Measurements from ENCODE around the gene TMEM72.

The TMEM72 gene

DNA sequence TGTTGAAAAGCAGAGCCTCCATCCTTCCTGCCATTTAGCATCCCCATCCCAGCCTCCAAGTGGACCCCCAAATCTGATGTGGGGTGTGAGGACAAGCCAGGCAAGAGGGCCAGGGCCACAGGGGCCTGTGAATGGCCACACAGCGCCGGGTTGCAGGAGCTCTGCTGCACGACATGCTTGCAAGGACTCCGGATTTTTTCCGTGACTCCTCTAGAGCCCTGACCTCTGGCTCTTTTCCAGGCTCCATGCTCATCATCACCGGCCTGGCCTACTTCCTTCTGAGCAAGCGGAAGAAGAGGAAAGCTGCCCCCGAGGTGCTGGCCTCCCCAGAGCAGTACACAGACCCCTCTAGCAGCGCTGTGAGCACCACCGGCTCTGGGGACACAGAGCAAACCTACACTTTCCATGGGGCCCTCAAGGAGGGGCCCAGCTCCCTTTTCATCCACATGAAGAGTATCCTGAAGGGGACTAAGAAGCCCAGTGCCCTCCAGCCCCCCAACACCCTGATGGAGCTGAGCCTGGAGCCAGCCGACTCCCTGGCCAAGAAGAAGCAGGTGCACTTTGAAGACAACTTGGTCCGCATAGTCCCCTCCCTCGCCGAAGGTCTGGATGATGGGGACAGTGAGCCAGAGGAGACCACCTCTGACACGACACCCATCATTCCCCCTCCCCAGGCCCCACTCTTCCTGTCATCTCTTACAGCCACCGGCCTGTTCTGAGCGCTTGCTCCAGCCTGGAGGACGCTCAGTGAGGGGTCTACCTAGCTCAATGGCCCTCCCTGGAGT lies 23.5 kb downstream of the TMEM72 start:
- DNase-seq (ENCODE audit: low spot score), result no peak

DNA sequence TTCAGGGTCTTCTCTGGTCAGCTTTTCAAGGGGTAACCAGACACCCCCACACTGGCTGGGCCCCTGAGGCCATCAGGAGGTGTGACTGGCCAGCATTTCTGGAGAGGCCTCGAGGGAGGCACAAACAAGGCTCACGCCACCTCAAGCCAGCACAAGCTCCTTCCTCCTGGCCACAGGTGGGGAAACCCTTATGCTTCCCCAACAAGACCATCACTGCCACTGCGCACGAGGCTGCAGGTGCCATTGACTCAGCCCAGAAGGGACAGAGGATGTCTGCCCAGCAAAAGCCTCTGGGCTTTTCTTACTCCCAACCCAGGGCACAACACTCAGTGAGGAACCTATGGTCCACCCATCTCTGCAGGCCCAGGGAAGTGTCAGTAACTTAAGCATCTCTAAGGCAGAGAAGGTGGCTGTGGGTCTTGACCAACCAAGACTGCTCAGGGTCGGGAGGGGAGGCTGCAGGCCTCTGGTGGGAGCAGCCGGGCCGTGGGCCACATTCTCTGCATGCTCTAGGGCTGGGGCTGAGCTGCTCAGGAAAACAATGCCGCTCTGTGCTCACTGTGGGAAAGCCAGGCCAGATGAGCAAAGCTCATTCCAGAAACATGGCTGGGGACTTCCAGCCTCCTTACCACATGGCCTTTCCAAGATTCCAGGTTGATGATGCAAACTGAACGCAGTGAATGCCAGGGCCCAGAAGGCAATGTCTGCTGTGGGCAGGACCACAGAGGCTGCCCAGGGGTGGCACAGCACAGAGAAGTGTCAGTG lies 24.2 kb downstream of the TMEM72 start:
- no peak for DNase-seq (ENCODE audit: low spot score)

DNA sequence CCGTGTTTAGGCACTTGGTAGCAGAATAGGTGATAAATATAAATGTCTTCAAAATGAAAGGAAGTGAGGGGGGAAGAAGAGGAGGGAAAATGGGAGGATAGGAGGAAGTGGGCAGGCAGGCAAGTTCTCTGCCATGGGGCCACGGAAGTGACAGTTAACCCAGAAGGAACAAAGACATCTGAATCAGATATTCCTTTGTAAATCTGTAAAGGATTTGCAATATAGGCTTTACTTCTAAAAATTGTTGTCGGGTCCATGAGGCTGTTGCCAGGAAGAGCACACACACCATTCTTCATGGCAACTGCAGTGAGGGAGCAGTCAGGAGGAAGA lies 24.8 kb downstream of the TMEM72 start:
- DNase-seq (ENCODE audit: low spot score), result no peak

DNA sequence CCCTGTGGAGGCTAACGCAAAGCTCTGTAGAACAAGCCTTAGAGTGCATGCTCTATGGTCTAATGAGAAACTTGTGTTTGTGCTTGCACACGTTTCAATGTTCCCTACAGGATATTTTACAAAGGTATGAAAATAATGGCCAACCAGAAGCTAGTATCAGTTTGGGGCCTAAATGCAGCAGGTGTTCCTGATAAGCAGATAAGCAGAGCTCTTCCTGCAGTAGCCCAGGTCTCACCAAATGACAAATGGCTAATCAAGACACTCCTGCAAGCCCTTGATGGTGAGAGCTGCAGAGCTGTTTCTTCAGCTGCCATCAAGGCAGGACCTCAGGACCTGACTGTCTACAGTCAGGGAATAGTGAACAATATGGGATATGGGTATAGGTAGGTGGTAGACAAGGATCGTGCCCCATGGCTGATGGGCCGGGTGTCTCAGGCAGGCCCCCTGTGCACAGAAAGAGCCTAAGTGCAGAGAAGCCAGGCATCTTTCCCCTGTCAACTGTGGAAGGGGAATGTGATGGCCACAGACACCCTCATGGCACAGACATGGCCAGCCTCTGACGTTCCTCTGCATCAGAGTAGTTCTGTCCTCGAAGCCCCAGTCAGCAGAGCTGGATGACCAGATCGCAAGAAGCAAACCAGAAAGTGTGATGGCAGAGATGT lies 25.3 kb downstream of the TMEM72 start:
- DNase-seq (ENCODE audit: low spot score), result no peak

DNA sequence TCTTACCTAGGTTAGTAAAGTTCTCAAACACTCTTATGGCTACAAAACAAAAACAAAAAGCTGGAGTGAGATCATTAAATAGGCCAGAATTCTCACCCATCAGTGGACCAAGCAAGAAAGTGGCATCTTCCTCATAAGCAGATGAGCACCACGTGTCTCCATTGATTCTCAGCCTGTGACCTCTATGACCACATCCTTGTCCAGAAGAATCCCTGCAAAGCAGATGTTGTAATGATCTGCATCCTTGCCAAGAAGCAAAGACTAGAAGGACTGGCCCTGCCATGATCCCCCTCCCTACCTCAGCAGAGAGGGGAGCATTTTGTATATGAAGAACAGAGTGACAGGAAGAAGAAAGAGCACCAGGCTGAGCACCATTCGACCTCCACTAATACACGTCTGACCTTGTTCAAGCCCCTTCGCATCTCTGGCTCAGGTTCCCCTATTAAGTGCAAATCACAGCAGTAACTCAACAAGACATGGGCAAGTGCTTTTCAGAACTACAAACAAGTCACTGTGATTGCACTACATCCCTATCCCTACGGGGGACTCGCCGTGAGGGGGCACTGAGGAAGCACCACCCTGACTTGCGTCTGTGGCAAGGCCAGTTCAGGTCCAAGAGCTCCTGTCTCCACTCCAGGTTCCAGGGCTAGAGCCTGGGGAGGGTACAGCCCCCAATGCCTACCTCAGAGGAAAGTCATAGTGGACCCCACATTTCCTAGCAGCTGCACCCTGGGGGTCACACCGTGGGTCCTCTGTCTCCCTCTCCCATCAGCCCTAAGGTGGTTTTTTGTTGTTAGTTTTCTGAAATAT lies 26.3 kb downstream of the TMEM72 start:
- DNase-seq (ENCODE audit: low spot score), result no peak

DNA sequence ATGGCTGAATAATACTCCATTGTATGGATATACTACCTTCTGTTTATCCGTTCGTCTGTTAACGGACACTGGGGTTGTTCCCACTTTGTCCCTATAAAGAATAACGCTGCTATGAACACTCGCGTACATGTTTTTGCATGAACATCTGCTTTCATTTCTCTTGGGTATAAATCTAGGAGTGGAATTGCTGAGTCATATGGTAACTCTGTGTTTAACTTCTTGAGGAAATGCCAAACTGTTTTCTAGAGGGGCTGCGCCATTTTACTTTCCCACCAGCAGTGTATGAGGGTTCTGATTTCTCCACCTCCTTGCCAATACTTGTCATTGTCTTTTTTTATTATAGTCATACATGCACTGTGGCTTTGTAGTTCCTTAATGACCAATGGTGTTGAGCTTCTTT lies 27.8 kb downstream of the TMEM72 start:
- no peak for DNase-seq (ENCODE audit: low spot score)

DNA sequence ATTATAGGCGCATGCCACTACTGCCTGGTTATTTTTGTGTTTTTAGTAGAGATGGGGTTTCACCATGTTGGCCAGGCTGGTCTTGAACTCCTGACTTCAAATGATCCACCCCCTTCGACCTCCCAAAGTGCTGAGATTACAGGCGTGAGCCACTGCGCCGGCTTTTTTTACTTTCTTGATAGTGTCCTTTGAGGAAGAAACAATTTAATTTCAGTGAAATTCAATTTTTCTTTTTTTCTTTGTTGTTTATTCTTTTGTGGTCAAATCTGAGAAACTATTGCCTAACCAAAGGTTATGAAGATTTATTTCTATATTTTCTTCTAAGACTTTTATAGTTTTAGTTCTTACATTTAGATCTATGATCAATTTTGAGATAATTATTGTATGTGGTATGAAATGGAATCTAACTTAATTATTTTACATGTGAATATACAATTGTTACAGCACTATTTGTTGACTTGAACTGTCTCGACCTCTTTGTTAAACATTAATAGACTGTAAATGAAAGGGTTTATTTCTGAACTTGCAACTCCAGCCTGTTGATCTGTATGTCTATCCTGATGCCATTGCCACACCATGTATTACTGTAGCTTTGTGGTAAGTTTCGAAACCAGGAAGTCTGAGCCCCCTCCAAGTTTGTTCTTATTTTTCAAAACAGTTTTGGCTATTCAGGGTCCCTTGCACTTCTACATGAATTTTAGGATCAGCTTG lies 28.7 kb downstream of the TMEM72 start:
- no peak for DNase-seq (ENCODE audit: low spot score)

DNA sequence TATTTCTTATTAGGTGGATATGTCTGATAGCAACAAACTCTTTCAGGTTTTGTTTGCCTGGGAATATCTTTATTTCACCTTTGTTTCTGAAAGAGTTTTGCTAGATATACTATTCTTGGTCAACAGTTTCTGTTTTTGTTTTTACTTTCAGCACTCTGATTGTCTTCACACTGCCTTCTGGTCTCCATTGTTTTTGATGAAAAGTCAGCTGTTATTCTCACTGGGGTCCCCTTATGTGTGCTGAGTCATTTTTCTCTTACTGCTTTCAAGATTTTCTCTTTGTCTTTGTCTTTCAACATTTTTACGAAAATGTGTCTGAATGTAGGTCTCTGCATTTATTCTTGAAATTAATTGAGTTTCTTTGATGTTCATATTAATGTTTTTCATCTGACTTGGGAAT lies 33.2 kb downstream of the TMEM72 start:
- DNase-seq (ENCODE audit: low spot score), result no peak

DNA sequence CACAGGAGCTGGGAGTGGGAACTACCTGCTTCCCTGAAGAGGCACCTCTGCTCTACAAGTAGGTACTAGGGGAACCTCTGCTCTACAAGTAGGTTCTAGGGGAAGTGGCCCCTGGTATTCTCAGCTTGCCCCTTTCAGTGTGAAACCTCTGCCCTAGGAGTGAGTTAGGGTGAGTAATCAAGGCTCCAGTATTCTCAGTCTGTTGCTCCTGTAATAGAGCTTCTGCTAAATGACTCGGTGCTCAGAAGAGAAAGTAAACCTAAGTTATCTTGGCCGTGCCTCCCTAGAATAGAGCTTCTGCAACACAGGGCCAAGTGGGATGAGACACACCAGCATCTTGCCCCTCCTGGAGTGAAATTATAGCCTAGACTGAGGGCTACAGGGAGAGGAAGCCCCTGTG lies 35.1 kb downstream of the TMEM72 start:
- no peak for DNase-seq (ENCODE audit: low spot score)

DNA sequence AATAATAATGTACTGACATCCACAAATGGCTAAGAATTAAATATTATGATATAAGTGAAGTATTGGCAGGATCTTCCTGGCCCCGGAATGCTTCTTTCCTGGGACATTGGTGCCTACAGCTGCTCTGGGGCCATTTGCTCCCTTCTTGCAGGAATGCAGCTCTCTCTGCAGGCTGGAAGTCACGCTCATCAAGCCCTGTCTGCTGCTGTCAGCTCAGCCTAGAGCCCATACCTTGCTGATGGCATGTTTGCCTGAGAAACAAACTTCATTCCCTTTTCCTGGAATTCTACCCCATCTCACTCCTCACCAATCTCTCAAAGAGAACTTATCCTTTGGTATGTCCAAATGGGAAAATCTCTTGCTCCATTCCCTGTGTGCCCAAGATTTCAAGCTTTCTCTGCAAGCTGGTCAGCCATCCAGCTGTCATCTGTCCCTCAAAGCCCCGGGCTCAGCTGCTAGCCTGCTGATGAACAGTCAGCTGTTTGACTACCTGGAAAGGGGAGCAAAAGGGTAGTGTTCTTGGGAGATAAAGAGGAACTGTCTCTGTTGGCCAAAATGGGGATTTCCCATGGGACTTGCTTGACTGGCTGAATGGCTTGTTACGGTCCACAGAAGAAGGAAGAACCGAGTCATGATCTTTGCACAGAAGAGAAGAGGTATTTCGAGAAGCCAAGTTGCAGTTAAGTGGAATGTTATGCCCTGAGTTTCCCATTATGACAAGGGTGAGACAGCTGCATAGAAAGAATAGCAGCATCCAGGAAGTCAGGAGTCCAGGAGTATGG lies 36.4 kb downstream of the TMEM72 start:
- no peak for DNase-seq (ENCODE audit: low spot score)

DNA sequence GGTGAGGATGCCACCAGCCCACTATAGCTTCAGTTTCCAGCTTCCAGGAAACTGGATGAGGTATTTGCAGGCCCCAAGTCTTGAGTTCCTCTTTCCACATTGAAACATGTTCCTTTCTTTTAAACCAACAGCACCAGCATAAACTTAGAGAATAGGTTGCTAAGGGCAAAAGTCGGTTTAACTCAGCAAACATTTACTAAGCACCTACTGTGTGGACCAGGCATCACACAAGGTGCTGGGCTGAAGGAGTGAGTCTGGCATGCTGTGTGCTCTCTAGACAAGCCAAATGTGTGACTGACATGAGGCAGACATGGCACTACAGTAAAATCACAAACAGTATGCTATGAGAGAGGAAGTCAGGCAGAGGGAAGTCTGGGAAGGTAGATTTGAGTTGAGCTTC lies 37.5 kb downstream of the TMEM72 start:
- no peak for DNase-seq (ENCODE audit: low spot score)

DNA sequence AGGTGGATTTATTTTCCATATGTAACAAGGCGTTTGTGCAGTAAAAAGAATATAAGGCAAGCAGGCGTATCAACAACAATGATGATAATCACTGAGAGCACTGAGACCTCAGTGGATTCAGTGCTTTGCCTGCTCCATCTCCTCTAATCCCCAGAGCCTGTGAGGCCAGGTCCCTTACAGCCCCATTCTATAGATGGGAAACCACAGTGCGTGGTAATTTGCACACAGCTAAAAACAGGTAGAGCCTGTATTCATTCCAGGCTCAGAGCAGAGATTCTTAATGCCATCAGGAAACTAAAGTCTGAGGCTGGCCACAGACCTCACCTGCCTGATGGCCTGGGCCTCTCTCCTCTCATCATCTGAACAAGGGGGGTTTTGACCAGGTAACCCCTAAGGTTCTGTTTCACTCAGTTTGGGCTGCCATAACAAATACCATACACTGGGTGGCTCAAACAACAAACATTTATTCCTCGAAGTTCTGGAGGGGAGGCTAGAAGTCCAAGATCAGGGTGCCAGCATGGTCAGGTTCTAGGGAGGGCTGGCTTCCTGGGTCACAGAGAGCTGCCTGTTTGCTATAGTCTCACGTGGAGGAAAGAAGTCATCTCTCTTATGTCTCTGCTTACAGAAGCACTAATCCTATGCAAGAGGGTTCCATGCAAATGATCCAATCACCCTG lies 38.1 kb downstream of the TMEM72 start:
- DNase-seq (ENCODE audit: low spot score), result no peak

DNA sequence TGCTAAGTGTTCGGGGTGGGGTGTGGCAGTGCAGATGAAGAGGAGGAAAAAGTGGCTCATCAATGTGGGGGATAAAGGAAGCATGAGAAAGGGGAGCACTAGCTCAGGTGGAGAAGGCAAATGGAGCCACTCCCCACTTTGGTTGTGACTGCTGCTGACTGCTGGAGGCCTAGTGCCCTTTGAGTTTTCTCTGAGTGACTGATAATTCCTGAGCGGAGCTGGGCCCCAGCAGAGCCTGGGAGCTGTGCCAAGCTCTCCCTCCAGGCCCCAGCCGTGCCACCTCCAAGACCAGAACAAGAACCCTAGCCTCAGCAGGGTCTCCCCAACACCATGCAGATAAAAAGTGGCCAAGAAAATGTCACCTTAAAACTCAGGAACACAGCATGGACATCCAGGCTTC lies 38.8 kb downstream of the TMEM72 start:
- DNase-seq (ENCODE audit: low spot score), result no peak

DNA sequence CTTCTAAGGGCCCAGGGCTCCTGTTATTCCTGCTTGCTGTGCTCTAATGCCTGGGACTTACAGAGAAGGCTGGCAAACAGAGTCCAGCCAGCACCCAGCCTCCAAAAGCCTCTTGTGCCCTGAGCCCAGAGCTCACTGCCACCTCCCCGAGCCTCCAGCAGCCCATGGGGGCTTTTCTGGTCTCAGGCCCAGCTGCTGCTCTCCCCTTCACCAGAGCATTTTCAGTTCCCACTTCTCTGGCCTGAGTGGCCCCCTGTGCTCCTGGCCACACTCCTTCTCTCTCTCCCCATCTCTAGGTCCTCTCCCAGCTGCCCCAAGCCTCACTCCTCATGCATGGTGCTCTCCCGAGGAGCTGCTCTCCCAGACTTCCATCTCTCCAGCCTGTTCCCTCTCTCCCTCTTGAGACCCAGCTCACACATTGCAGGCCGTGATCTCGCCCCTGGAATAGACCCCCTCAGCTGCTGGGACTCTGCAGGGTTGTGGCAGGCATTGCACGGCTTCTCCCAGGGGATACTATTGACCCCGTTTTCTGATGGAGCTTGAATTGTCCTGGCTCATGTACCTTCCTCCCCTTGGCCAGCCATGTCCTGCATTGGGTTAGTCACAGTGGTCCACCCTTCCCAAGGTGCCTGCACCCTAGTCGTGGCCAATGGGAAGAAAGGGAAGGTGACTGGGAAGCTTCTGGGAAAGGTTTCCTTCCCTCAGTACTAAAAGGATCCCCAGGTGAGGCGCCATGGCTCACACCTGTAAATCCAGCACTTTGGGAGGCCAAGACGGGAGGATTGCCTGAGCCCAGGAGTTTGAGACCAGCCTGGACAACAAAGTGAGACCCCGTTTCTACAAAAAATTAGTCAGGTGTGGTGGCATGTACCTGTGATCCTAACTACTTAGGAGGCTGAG lies 39.4 kb downstream of the TMEM72 start:
- DNase-seq (ENCODE audit: low spot score), result no peak

DNA sequence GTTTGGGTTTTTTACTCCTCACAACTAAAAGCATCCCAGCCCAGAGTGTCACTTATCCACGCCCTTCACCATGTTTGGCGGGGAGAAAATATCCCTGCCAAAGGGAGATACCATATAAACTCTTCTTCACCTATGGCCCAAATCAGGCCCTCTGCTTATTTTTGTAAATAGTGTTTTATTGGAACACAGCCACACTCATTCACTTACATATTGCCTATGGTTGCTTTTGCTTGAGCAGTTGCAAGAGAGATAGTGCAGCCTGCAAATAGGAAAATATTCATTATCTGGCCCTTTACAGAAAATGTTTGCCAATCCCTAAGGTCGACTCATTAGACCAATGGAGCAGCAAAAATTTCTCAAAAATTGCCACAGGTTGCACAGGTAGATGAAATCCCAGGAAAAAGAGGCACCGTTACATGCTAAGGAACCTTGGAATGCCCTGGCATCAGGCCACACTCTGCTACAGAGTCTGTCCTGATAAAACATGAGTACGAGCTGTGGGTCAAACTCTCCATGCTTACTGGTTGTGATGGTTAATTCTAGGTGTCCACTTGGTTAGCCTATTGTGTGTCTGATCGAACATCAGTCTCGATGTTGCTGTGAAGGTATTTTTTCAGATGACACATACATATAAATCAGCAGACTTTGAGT lies 40.6 kb downstream of the TMEM72 start:
- DNase-seq (ENCODE audit: low spot score), result no peak

DNA sequence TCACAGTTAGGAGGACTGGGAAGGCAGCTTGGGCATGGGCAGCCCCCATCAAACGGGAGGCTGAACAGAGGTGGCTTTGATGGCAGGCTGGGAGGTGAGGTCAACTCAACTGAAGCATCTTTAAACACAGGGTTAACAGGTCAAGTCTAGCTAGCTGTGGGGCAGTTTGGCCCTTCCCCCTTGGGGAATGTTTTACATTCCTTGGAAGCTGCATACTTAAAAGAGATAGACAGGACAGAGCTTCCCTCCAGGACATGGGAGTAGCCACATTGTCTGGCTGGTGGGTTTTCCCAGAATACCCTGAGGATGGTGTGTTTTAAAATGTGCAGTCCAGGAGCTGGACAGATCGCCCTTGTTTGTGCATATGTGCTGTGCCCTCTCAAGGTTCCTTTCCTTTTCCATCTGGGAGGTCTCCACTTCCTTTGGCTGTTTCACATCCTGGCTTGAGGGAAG lies 41.7 kb downstream of the TMEM72 start:
- DNase-seq (ENCODE audit: low spot score), result no peak

DNA sequence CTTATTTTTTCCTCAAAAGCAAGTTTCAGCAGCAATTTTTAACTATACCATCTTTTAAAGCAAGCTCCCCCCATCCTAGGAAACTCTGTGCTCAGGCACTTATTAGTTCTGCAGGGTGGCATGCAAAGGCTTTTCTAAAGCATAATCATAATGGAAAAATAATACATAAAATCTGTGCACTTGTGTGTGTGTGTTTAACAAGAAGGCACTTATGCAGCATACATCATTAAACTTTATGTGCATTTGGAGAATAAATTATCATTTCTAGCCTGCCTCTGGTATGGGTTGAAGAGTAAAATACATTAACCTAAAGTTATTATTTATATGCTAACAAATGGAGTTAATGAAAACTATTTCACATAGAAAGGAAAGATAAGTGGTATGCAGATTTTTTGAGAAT lies 42.9 kb downstream of the TMEM72 start:
- DNase-seq (ENCODE audit: low spot score), result no peak

DNA sequence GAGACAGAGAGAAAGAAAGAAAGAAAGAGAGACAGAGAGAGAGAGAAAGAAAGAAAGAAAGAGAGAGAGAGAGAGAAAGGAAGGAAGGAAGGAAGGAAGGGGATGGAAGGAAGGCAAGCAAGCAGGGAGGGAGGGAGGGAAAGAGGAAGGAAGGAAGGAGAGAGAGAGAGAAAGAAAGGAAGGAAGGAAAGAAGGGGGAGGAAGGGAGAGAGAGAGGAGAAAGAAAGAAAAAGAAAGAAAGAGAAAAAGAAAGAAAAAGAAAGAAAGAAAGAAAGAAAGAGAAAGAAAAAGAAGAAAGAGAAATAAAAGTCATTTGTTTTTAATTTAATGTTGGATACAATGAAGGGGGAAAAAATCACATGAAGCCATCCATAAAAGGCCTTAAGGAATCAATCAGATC lies 43.8 kb downstream of the TMEM72 start:
- no peak for DNase-seq (ENCODE audit: low spot score)
